ENCODE results near the gene PHTF2.
"Not testable (repeated sequence)": the region's sequence is repeated elsewhere in the genome, so short reads cannot be mapped to it uniquely, and the experiment has no call there.

PHTF2 gene

GRCh38 chr7:77944183-77945182 lies 145.9 kb downstream of the PHTF2 start:
- no peak for DNase-seq

- no peak for DNase-seq
Measured at GRCh38 chr7:77950548-77950947, 152.0 kb downstream of the PHTF2 start.

GRCh38 chr7:77954773-77955555 lies 156.4 kb downstream of the PHTF2 start:
- DNase-seq = no peak

GRCh38 chr7:77958436-77958835 lies 159.9 kb downstream of the PHTF2 start:
- no peak for DNase-seq

GRCh38 chr7:77959080-77959479 lies 160.5 kb downstream of the PHTF2 start:
- no peak for DNase-seq

GRCh38 chr7:77960336-77960735 lies 161.8 kb downstream of the PHTF2 start:
- no peak for DNase-seq

- DNase-seq = no peak
Measured at GRCh38 chr7:77967429-77967828, 168.9 kb downstream of the PHTF2 start.

GRCh38 chr7:77971726-77972125 lies 173.2 kb downstream of the PHTF2 start:
- no peak for DNase-seq

- no peak for DNase-seq
Measured at GRCh38 chr7:77975672-77976480, 177.3 kb downstream of the PHTF2 start.

GRCh38 chr7:77979219-77979618 lies 180.6 kb downstream of the PHTF2 start:
- no peak for DNase-seq

- no peak for DNase-seq
Measured at GRCh38 chr7:77980087-77980713, 181.6 kb downstream of the PHTF2 start.

- peak; percentile 43 to 50 for DNase-seq
Measured at GRCh38 chr7:77982926-77983550, 184.5 kb downstream of the PHTF2 start.

- DNase-seq = no peak
Measured at GRCh38 chr7:77983973-77984372, 185.4 kb downstream of the PHTF2 start.

- no peak for DNase-seq
Measured at GRCh38 chr7:77985232-77985973, 186.8 kb downstream of the PHTF2 start.

- no peak for DNase-seq
Measured at GRCh38 chr7:77985974-77986339, 187.4 kb downstream of the PHTF2 start.

- DNase-seq = peak; percentile 37 to 42
Measured at GRCh38 chr7:77989981-77990566, 191.5 kb downstream of the PHTF2 start.

- no peak for DNase-seq
Measured at GRCh38 chr7:77991656-77992055, 193.1 kb downstream of the PHTF2 start.

- no peak for DNase-seq
Measured at GRCh38 chr7:77993838-77994237, 195.3 kb downstream of the PHTF2 start.

GRCh38 chr7:77995717-77996116 lies 197.1 kb downstream of the PHTF2 start:
- no peak for DNase-seq

GRCh38 chr7:77999168-77999567 lies 200.6 kb downstream of the PHTF2 start:
- not testable (repeated sequence) for DNase-seq

- DNase-seq = no peak
Measured at GRCh38 chr7:78002021-78002420, 203.4 kb downstream of the PHTF2 start.

Measured in activated T-cell treated with anti-CD3 and anti-CD28 coated beads, Interleukin-2, amount 50 U/mL, for 48 hours (primary cell).